ENCODE measurements around the gene ADAM19.

Gene ADAM19

DNA sequence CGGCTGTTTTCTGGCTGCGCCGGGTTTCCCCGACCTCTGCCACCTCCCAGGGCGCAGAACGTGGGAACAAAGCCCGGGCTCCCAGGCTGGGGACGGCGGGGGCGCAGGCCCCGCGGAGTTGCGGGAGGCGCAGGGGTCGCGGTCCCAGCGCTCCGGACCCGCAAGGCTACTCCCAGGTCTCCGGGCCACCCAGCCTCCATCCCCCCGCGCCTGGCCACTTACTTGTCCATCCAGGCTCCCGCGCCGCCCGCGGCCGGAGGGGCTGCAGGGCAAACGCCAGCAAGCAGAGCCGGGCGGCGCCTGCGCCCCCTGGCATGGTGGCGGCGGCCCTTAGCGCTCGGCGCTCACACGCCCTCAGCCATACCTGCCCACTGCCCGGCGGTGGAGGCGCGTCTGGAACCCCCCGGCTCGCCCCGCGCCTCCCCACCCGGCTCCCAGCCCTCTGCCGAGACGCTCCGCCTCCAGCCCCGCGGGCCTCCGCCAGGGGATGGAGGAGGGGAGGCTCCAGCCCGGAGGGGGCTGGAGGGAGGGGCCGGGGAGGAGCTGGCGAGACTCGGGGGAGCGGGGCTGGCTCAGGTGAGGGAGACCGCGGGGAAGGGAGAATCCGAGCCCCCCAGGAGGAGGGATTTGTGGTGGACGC is at the start of gene ADAM19:
Gene ADAM19, minus strand, starts transcription at position 395 of the 640 bp plus-strand sequence. Its CDS starts 79 bp downstream, at position 316.
- DNase-seq = peak; percentile 39

DNA sequence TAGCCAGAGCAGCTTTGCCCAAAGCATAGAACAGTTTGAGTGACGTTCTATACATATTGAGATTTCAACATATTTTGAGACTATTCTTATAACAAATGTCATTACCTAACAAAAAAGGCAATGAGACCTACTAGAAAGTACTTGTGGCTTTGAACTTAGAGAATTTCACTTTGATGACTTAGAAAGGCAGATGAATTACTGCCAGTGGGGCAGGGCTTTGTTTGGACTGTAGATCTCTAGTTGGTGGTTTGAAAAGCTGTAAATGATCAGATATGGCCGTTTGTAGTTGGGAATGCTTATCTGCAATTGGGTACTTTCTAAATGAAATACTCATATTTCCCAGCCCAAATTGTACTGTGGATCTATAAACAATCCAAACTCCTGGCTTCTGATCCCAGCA is 48.6 kb upstream of the ADAM19 start:
- DNase-seq = no peak

DNA sequence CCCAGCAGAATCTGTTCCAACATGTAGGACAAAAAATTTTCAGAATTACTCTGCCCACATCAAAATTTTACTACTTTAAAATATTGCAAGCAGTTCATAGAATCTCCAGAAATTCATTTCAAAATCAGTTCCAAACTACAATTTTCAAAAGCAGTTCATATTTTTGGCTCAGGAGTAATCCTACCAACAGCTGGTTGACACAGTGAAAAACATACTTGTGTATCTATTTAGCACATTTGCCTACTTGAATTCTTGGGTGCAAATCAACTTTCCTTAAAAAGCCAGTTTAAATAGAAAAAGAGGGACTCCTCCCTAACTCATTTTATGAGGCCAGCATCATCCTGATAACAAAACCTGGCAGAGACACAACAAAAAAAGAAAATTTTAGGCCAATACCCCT is 45.2 kb upstream of the ADAM19 start:
- DNase-seq = no peak

DNA sequence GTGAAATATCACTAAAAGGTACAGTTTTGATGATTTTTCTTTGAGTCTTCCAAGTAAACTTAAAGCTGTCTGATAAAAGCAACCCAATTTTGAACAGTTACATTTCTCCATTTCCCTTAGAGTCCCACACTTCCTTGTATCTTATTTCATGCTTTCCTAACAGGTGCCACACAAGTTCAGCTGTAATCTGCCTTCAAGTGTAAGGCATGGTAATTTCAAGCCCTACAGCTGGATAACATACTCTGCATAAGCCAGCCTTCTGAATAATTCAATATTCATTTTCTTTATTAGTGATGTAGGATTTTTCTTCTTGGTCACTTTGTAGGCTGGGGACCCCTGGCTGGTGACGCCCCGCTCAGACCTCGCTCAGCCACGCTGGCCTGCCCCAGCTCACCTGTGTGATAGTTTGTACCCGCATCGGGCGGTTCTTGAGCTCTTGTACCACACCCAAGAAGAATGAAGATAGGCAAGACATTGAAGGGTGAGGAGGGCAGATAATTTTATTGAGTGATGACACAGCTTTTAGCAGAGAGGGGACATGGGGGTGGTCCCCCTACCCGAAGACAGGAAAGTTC is 42.7 kb upstream of the ADAM19 start:
- DNase-seq = no peak

GRCh38 chr5:157616785-157617184 is 41.2 kb upstream of the ADAM19 start:
- DNase-seq = no peak

- DNase-seq = no peak
These were observed 38.0 kb upstream of the ADAM19 start for GRCh38 chr5:157613385-157614245.

DNA sequence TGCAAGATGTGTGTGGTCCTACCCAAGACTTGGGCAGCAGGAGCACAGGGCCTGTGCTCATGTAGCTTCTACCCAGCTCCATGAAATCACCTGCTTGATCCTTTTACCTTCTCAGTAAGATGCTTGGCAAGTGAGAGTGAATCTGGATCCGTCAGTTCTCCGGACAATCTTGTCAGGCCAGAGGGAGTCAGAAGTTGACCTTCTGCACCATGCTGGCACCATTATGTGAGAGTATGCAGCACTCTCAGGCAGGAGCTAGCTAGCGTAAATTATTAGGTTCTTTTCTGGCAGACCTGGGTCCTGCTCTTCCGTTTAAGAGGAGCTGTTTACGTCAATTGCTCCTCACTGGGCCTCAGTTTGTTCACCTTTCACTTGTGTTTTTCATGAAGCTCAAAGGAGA is 37.0 kb upstream of the ADAM19 start:
- no peak for DNase-seq

GRCh38 chr5:157611571-157612476 is 36.2 kb upstream of the ADAM19 start:
- DNase-seq = no peak

DNA sequence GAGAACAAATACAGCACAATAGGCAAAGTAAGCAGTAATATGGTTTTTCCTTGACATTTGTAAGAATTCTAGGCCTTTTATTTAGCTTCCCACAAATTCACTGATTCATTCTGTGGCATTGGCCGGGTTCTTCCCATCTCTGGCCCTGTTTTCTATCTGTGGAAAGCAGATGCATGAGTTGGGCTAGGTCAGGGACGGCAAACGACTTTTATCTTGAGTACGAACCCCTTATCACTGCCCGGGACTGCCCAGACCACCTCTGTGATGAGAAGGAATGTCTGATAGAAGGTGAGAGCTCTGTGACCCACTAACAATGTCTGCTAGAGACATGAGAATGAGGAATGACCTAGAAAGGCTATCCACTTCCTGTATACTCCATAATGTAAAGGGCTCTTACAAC is 35.4 kb upstream of the ADAM19 start:
- DNase-seq = no peak

DNA sequence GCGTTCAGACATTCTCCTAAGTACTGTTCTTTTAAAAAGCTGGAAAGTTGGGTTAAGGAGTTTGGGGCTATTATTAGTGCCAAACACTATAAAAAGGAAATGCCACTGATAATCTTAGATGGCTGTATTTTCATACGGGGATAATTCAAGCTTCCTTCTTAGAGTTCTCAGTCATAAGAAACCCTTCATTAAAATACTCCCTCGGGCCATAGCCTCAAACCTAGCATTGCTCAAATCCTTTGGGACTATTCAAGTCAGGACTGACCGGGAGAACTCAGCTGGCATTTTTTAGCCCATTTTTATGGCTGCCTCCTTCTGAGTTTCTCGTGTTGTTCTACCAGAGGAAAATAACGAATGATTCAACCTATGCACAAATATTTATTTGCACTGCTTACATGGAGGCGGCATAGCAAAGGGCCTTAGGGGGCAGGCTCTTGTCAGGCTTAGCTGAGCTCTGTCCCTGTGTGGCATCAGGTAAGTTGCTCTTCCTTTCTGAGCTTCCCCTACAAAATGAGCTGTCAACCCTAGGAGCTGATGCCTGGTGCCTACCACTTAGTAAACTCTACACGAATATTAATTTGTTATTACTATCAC is 33.5 kb upstream of the ADAM19 start:
- DNase-seq = no peak

DNA sequence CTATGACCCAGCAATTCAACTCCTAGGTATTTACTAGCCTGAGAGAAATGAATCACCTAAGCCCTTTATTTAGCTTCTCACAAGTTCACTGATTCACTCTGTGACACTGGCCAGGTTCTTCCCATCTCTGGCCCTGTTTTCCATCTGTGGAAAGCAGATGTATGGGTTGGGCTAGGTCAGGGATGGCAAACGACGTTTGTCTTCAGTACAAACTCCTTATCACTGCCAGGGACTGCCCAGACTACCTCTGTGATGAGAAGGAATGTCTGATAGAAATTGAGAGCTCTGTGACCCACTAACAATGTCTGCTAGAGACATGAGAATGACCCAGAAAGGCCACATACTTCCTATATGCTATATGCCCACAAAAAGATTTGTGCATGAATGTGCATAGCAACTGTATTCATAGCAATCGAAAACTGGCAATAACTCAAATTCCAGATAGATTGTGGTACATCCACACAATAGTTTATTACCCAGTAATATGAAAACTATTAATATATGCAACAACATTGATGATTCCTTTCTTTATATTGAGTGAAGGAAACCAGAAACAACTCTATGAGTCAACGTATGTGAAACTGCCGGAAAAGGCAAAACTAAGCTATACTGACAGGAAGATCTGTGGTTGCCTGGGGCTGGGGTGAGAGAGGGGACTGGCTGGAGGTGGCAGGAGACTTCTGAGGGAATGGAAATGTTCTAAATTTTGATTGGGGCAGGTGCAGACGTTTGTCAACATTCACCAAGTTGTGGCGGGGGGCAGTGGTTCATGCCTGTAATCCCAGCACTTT is 32.0 kb upstream of the ADAM19 start:
- DNase-seq = peak; percentile 51

DNA sequence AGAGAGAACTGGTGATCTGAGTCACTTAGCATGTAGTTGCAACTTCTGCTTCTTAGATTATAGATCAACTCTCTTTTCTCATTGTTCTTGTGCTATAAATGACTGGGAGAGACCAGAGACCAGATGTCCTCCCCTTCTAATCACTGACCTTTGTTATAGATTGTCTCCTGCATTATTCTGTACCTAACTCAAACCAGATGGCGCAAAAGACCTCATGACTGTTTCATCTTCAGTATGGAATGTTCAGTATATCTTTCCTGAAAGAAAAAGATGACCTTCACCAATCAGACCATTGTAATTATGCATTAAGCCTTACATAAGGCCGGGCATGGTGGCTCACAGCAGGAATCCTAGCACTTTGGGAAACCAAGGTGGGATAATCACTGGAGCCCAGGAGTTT is 30.5 kb upstream of the ADAM19 start:
- no peak for DNase-seq

GRCh38 chr5:157603333-157604190 is 28.0 kb upstream of the ADAM19 start:
- DNase-seq = peak; percentile 70

DNA sequence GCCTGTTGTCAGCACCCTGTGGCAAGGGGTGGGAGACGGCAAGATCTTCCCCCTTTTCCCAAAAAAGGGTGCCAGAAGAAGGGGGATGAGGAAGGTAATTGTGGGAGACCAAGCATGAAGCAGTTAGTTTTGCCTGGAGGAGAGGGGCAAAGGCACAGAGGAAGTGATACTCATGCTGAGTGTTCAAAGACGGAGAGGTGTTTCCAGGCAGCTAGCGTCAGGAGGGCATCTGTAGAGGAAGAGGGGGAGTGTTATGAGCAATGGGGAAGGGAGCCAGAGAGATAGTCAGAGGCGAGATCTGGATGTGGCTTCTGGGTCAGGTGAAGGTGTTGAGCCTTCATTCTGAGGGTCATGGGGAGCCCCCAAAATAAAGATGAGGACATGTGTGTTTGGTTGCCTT is 26.9 kb upstream of the ADAM19 start:
- peak; percentile 42 for DNase-seq

GRCh38 chr5:157600252-157600651 is 24.7 kb upstream of the ADAM19 start:
- no peak for DNase-seq

- DNase-seq = no peak
These were observed 24.0 kb upstream of the ADAM19 start for GRCh38 chr5:157599565-157599964.

DNA sequence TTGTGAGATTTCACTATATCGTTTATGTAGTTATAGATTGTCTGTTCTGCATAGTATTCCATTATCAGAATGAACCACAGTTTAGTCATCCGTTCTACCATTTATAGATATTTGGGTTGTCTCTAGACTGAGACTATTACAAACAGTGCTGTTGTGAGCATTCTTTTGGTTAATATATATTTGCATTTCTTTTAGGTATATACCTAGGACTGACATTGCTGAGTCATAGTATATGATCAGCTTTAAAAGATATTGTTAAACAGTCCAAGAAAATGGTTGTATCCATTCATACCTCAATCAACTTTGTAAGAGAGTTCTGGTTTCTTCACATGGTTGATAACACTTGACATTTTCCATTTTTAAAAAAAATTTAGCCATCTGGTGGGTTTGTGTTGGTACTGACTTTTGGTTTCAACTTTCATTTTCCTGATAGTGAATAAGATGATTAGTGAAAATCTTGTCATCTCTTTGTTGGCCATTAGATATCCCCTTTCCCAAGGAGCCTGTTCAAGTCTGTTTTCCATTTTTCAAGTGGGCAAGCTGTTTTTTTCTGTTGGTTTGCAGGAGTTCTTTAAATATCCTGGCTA is 22.9 kb upstream of the ADAM19 start:
- no peak for DNase-seq

GRCh38 chr5:157597277-157597676 is 21.7 kb upstream of the ADAM19 start:
- DNase-seq = no peak

DNA sequence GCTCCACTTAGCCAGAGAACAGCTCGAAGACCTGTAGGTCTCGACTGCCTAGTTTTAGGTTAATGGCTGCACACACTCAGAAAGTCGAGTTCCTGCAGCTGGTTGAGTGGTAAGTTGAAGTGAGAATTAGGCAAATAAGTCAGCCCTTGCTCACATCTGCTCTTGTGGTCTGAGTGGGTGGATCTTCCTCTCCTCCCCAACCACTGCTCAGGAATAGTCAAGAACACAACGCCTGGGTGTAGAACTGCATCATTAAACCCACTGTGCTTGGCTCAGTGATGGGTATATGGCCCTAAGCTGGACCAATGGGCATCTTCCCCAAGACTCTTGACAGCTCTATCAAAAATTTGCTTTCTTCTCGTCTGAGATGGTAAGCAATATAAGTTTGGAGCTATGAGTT is 20.9 kb upstream of the ADAM19 start:
- peak; percentile 48 for DNase-seq

All from stimulated activated naive CD4-positive, alpha-beta T cell treated with Interleukin-2 at 50 U/mL for 16 hours (primary cell).